Stimulated activated CD8-positive, alpha-beta memory T cell treated with anti-CD3 and anti-CD28 coated beads, Interleukin-4, amount 100 ng/mL, for 24 hours (primary cell): ENCODE results near the gene NRAS.

Experiments
- DNase-seq: peaks from one replicate; pipeline ENCODE4 v3.0.0-alpha.2; 2020; ENCODE audit warnings: low read depth

Gene NRAS

GRCh38 chr1:114676115-114676514 lies 40.5 kb downstream of the NRAS start:
- DNase-seq: no peak

- no peak for DNase-seq
These were observed 44.7 kb downstream of the NRAS start for GRCh38 chr1:114671939-114672275.

GRCh38 chr1:114671011-114671938 lies 45.3 kb downstream of the NRAS start:
- no peak for DNase-seq

GRCh38 chr1:114670083-114671010 lies 46.2 kb downstream of the NRAS start:
- DNase-seq: peak; percentile 84

- DNase-seq: no peak
These were observed 46.9 kb downstream of the NRAS start, which contains the start of gene DENND2C for GRCh38 chr1:114669562-114670082. DENND2C (minus strand) TSS chr1:114670049; CDS start chr1:114625984, 44,065 bp downstream.

- DNase-seq: no peak
These were observed 47.6 kb downstream of the NRAS start for GRCh38 chr1:114668784-114669561.

GRCh38 chr1:114668373-114668772 lies 48.2 kb downstream of the NRAS start:
- DNase-seq: no peak

- no peak for DNase-seq
These were observed 49.6 kb downstream of the NRAS start for GRCh38 chr1:114666954-114667353.

GRCh38 chr1:114660238-114660637 lies 56.3 kb downstream of the NRAS start:
- DNase-seq: no peak
